Measurements from ENCODE around the gene ATAD2B. TPM values are rescaled to one million over a fixed set of nuclear protein-coding genes. Genes with fewer than 3 reads are reported as not detected.

ATAD2B gene
- total RNA-seq, 3 donors from 2014 or later: 25.8 to 38.5 (median 27.9) TPM

- ATAC-seq: no peak
- H3K4me1 ChIP-seq (ENCODE audit: low read depth): no peaks in the 10 kb centered on the region
- H3K9me3 ChIP-seq: no peaks in the 10 kb centered on the region
- H3K36me3 ChIP-seq (ENCODE audit: low read depth): no peaks in the 10 kb centered on the region
- H3K4me3 ChIP-seq: no peak overlapping the region
- DNase-seq: no peak
- TF ChIP-seq CTCF (IDR thresholded peaks at IDR 0.05): no peak
- intact Hi-C loops (cut with DNase I, micrococcal nuclease): no loop called here
Observed at GRCh38 chr2:23793476-23793875, 133.4 kb downstream of the ATAD2B start.

GRCh38 chr2:23791030-23791429 lies 135.9 kb downstream of the ATAD2B start:
- H3K4me3 ChIP-seq: no peak overlapping the region
- no peaks in the 10 kb centered on the region for H3K36me3 ChIP-seq (ENCODE audit: low read depth)
- ATAC-seq (peak; percentile 69), DNase-seq (no peak)
- H3K9me3 ChIP-seq: no peaks in the 10 kb centered on the region
- no peak for TF ChIP-seq CTCF (IDR thresholded peaks at IDR 0.05)
- intact Hi-C loops (cut with DNase I, micrococcal nuclease): no loop called here
- H3K4me1 ChIP-seq (ENCODE audit: low read depth): no peaks in the 10 kb centered on the region

- no peaks in the 10 kb centered on the region for H3K36me3 ChIP-seq (ENCODE audit: low read depth)
- H3K9me3 ChIP-seq: no peaks in the 10 kb centered on the region
- TF ChIP-seq CTCF (IDR thresholded peaks at IDR 0.05): no peak
- ATAC-seq: peak; percentile 84
- H3K4me3 ChIP-seq: no peak overlapping the region
- DNase-seq: no peak
- no peaks in the 10 kb centered on the region for H3K4me1 ChIP-seq (ENCODE audit: low read depth)
- intact Hi-C loops (cut with DNase I, micrococcal nuclease): no loop called here
Observed at GRCh38 chr2:23789012-23789411, 137.9 kb downstream of the ATAD2B start.

- peak; percentile 61 for ATAC-seq
Observed at GRCh38 chr2:23788100-23788499, 138.8 kb downstream of the ATAD2B start.

GRCh38 chr2:23784971-23785370 lies 142.0 kb downstream of the ATAD2B start:
- H3K36me3 ChIP-seq (ENCODE audit: low read depth): no peaks in the 10 kb centered on the region
- ATAC-seq: no peak
- intact Hi-C loops (cut with DNase I, micrococcal nuclease): no loop called here
- no peak overlapping the region for H3K4me3 ChIP-seq
- no peak for DNase-seq
- H3K9me3 ChIP-seq: no peaks in the 10 kb centered on the region
- H3K4me1 ChIP-seq (ENCODE audit: low read depth): no peaks in the 10 kb centered on the region
- TF ChIP-seq CTCF (IDR thresholded peaks at IDR 0.05): no peak

More at GRCh38 chr2:23788100-23788499, 138.8 kb downstream of the ATAD2B start:
- H3K4me3 ChIP-seq: no peak overlapping the region
- intact Hi-C loops (cut with DNase I, micrococcal nuclease): no loop called here
- no peaks in the 10 kb centered on the region for H3K9me3 ChIP-seq
- no peak for DNase-seq
- TF ChIP-seq CTCF (IDR thresholded peaks at IDR 0.05): no peak
- no peaks in the 10 kb centered on the region for H3K4me1 ChIP-seq (ENCODE audit: low read depth)
- no peaks in the 10 kb centered on the region for H3K36me3 ChIP-seq (ENCODE audit: low read depth)

- no peaks in the 10 kb centered on the region for H3K36me3 ChIP-seq (ENCODE audit: low read depth)
- no peaks in the 10 kb centered on the region for H3K9me3 ChIP-seq
- no peaks in the 10 kb centered on the region for H3K4me1 ChIP-seq (ENCODE audit: low read depth)
- DNase-seq (no peak), ATAC-seq (no peak)
- intact Hi-C loops (cut with DNase I, micrococcal nuclease): no loop called here
- TF ChIP-seq CTCF (IDR thresholded peaks at IDR 0.05): no peak
- no peak overlapping the region for H3K4me3 ChIP-seq
Observed at GRCh38 chr2:23782646-23783045, 144.3 kb downstream of the ATAD2B start.

All from mucosa of descending colon (tissue), 3 donors.